ENCODE measurements around the gene PIK3CD.

DNA sequence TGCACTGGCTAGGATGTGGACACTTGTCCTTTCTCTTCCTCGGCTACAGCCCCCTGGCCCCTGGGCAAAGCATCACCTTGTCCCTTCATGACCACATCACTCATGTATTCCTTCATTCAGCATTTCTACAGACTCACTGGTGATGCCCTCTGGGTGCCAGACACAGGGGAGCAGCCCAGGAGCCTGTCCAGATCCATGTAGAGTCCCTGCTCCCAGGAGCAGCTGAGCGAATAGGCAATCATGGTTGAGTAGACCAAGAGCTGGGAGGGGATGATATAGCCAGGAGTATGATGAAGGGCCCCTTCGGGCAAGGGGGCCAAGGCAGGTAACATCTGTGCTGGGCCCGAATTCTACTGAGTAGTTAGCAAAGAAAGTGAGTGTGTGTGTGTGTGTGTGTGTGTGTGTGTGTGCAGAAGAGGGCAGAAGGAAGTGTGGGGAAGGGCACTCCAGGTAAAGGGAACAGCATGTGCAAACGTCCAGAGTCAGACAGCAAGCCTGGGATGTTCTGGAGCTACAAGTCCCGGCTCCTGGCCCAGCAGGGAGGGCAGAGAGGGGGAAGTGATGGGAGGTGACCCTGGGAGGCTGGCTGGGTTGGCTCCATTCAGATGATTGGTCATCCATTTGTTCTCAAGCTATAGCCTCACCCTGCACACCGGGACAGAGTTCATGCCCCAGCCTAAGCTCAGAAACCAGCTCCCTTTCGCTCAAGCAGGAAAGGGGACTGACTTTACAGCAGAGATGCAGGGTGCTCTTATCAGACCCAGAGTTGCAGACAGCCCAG lies 21.0 kb upstream of the PIK3CD start:
- TF ChIP-seq POLR2A (IDR thresholded peaks at IDR 0.05): no peak
- no peak for TF ChIP-seq CTCF (IDR thresholded peaks at IDR 0.05)
